HG03135 (cell line): ENCODE results near the gene ANXA2.

Source experiments
- ATAC-seq: cut with Tn5 transposase; IDR thresholded peaks from one replicate; pipeline ENCODE4 v1.9.1; 2021; ENCODE audit warnings: mild to moderate bottlenecking, moderate library complexity; ENCODE audit not compliant: unreplicated experiment

The ANXA2 gene

DNA sequence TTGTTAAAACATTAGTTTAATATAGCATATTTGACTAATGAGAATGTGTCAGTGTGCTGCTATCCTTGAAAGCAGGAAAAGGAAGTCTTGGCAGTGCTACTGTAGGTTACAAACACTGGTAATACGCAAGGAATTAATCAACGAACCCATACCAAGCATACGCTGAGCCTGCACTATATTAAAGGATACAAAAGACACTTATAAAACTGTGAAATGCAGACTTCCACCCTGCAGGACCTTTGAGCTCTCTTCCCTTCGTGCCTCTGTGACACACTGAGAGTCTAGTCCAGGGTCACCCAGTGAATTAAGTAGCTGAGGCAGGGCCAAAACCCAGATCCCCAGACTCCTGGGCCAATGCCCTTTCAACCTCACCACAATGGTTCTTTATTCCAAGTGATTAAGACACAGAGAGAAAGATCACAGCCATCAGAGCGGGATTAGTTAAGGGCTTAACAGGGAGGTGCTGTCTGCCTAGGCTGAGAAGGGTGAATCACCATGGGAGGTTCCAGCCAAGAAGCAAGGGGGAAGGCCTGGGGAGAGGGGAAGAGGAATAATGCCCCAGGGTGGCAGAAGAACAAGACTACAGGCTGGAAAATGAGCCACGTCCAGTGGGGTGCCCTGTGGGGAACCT is 6.8 kb downstream of the ANXA2 start:
- no peak for ATAC-seq

DNA sequence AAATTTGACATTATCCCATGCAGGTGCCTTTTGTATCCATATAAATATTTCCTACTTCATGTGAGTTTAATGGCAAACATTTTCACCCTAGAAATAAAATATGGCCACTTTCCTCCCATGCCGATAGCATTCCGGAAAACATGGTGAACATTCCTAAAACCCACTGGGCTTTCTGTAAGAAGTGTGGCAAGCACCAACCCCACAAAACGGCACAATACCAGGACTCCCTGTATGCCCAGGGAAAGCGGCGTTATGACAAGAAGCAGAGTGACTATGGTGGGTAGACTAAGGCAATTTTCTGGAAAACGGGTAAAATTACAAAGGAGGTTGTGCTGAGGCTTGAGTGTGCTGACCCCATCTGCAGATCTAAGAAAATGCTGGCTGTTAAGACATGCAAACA is 7.6 kb downstream of the ANXA2 start:
- ATAC-seq: no peak

DNA sequence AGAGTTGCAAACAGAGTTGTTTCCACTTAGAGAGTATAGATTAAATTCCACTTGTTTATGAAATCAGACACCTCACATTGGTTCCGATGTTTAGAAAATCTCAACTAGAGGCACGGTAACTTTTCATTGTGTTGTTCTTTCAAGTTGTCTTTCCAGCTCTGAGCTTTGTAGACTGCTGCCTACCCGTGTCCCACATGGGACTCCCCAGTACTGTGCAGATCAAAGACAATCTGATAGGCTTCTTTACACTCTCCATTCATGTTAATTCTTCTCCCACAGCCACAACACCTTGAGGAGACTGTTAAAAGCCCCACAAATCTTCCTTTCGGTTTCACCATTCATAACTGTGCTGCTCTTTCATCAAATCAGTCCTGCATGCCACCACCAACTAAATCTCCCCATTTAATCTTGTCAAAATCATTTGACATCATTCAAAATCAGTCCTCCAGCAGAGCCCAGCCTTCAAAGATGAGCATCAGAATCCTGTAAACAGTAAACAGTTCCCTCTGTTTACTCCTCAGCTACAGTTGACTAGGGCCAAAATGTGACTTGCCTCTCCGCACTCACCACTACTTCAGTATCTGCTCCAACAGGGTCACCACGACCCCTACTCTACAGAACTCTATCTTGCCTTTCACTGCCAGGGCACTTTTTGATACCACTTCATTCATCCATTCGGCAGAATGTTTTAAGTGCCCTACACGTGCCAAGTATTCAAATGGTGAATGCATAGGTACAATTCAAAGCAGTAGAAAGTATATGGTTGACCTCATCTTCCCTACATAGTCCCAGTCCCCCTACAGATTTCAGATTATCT is 8.3 kb downstream of the ANXA2 start:
- ATAC-seq: no peak

DNA sequence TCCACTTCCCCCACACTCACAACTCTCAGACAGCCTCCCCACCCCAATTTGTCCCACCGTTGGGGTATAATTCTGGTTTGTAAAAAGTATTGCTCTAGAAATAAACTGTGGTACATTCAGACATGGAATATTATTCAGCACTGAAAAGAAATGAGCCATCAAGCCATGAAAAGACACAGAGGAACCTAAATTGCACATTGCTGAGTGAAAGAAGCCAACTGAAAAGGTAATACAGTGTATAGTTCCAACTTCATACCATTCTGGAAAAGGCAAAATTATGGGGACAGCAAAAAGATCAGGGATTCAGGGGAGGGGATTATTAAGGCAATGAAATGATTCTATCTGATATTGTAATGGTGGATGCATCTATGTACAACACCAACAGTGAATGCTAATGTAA is 10.5 kb downstream of the ANXA2 start:
- ATAC-seq: no peak

DNA sequence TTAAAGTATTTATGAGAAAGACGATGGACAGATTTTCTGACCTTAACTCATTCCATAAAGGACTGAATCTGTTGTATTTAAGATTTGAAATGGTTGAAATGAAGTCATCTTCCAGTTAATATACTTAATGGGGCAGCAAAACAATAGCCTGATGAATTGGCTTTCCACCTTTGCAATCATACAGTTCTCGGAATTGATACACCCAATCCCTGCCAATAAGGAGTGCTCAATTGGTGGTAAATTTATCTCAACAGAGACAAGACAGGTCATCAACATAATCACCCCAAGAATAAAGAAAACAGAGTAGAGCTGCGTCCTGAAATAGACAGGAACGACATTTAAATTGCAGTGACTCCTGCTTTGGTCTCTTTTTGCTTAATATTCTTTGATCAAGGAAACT is 11.2 kb downstream of the ANXA2 start:
- no peak for ATAC-seq

DNA sequence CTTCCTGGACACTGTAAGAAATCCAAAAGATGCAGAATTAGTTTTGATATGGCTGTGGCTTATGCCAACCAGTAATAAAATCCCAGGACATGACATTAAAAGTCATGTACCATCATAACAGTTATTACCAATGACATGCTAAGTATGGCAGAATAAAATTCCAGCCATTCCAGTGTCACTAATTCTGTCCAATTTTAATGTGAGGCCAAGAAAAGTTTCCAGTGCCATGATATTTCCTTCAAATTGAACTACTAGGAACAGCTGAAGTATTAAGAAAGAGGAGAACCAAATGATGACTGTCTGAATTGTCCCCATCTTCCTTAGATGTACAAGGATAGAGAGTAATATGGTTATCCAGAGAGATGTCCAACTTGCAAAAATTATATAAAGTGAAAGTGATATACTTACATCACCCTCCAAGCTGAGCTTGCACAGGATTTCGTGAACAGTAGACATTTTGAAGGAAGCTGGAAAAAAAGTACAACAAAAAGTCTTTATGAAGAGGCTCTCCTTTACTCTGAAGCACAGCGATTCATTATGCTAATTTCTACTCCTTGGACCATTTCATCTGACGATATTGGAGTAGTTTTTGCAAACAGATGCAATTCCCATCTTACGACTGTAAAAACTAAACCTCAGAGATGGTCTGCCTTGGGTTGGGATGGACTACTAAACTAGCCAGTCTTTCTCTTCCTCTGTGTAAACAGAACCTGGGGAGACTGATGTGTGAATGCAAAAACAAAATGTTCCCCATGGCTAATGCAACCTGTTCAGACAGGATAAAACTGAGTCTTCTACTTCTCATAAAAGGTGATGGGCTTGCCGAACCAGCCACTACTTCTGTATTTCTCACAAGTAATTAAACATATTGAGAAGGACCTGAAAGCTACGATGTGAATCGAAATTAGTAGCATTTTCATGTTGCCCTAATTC is 11.9 kb downstream of the ANXA2 start:
- ATAC-seq: no peak

DNA sequence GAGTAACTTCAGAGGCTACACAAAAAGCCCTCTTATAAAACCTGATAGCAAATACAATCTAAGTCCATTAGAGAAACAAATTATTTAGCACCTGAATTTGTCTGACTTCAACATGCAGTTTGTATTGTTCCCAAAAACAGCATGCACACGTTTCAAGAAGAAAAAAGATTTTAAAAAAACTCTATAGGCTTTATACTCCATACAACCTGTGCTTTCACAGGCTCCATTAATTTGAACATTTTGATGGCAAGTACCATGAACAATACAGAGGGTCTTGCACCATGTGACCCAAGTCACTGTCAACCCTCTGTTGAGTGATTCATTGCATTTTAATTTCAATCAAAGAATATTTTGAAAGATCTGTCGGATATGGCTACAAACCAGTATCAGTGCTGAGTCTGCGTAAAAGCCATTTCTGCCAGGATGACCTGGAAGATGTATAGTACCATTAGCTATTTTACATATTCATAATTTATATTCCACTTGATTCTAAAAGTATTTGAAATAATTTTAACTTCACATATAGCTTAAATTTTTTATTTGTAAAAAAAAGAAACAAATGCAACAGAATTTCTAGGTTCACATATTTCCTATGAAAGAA is 13.2 kb downstream of the ANXA2 start:
- ATAC-seq: no peak

DNA sequence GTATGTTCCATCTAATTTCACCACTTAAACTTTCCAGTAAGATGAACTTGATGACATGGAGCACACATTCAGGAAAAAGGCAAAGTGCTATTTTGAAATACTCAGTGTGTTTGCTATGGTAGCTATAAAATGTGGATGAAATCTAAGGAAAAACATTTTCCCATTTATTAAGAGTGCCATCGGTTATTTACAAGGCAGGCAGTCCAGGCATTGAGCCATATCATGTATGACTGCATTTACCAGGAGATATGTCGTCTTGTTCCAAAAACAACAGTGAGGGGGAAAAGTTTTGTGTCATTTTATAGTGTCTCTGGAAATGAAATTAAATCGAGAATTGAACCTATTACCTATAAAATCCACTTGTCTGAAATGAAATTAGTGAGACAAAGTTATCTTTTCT is 13.7 kb downstream of the ANXA2 start:
- no peak for ATAC-seq

DNA sequence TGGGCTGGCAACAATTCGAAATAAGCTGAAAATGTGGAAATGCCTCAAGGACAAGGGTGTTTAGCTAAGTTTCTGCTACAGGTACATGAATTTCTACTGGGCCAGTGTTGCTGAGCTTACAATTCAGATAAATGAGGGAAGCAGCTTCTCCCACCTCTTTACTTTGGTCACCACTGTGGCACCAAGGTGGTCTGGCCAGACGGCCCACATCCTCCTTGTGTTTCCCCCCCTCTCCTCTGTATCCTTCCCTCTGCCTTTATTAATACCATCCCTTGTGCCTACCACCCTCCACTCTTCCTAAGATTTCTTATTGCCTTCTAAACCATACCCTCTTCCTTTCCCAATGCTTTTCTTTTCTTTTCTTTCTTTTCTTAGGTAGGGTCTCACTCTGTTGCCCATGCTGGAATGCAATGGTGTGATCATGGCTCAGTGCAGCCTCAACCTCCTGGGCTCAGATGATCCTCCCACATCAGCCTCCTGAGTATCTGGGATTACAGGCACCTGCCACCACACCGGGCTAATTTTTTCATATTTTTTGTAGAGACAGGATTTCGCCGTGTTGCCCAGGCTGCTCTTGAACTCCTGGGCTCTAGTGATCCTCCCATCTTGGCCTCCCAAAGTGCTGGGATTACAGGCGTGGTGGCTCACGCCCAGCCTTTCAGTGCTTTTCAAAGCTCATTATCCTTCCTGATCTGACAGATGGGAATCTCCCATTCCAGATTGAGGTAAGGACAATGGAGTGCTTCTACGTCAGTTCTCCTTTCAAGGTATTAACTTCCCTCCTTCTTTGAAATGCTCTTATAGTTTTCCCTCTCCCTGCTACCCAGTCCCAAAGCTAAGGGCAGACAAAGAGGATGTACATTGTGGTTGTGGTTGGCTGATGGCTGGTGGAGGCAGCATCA is 14.8 kb downstream of the ANXA2 start:
- no peak for ATAC-seq

DNA sequence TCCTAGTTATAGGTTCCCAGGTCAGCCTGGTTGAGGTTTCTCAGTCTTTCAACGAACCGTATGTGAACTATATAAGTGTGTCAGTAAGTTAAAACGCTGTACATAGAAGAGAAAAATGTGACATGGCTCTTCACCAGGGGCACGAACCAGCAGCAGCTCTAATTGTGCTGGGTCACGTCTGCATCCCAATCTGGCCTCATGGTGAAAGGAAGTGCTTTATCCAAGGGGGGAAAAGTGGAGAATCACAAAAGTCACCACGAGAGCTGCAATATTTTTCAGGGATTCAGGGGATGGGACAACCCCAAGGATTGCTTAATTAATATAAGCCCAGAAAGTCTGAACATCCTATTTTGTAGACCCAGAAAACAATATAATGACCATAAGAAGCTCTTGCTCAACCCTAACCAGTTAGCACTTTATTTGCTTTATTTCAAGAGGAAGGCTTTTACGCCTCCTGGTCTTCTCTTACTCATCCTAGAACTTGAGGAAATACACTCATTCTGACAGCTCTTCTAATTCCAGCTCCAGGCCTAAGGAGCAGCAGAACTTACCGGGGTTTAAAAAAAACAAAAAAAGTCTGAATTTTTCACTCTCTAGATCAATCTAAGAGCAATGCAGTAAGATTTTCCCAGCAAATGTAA is 16.5 kb downstream of the ANXA2 start:
- no peak for ATAC-seq

DNA sequence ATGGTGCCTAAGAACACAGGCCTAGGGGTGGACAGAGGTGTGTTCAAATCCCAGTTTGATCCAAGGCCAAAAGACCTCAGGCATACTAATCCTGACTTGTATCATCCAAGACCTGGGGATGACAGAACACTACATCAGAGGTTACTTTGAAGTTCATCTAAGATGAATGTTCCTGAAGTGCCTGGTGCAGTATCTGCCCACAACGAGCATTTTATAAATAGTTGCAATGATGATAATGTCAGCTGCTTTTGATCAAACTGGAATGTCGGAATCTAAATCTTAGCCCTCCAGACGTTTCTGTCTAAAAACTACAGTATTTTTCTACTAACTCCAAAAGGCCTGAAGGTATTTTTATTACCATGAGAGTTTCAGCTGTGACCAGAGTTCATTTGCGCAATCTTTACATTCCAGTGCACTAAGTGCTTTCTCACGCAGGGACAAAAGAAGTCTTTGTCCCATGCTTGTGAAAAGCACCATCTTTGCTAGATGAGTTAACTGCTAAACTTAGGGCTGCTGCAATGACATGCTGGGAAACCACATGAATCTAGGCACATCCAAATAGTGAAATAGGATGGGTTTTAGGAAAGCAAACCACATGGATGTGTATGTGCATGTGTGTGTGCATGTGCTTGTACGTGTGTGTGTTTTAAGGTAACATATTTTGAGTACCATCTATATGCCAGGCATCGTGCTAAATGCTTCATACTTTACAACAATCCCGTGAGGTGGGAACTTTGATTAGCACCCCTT is 18.1 kb downstream of the ANXA2 start:
- ATAC-seq: no peak

DNA sequence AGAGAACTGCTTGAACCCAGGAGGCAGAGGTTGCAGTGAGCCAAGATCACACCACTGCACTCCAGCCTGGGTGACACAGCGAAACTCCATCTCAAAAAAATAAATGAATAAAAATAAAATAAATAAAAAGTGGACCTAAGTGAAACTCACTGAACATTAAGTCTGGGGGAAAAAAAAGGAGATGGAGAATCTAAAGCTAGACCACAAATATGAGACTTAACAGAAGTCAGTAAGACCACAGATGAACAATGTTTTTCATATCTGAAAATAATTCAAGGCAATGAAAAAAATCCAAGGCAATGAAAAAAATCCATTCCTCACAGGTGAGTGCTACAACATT is 18.6 kb downstream of the ANXA2 start:
- no peak for ATAC-seq

DNA sequence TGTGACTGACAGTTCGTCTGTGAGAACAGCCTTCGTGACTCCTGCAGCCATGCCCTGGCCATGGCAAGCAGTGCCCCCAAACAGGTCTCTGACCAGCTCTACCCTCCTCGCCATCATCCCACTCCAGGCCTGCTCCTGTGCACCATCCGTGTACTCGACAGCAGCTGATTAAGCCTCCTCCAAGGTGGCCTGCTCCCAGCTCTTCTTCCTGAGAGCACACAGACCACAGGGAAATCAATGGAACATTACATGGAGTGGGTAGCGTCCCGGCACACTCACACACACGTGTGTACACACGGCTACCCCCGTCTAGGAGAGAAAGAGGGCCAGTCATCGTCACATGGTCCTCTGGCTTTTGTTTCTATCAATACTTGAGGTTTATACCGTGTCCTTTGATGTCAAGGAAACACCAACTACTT is 21.1 kb downstream of the ANXA2 start:
- ATAC-seq: no peak

DNA sequence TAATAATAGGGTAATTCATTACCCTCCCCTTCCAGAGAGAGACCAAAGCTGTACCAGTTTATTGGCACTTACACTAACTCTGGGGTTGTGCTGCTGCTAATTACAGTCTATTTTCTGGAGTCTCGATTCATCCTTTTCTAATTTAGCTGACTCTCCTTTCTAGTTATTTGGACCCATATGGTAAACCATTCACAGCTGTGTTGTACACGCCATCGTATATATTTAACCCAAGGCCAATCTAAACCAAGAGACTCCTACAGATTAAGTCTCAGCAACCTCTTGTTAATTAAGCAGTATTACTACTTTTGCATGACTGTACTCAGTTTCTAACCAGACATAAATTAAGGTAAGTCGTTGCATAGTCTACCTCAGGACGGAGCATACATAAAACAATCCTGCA is 22.5 kb downstream of the ANXA2 start:
- ATAC-seq: no peak

DNA sequence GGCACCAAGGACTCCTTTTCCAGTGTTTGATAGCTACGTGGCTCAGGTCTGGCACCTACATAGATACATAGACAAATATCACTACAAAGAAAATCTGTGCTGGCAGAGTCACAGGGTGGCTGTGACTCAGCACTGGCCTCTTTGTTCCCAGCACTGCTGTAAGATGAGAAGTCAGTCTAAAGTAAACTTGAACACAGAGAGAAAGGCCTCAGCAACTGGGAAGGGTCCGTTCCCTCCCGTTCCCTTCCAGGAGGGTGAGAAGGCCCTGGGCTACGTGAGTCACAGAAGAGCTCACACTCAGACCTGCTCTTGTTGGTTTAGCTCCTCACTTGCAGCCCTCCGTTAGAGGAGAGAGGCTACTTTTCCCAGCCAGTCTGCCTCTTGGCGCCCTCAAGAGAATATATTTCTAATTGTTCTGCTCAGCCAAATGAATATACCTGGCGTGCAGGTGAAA is 23.1 kb downstream of the ANXA2 start:
- no peak for ATAC-seq

DNA sequence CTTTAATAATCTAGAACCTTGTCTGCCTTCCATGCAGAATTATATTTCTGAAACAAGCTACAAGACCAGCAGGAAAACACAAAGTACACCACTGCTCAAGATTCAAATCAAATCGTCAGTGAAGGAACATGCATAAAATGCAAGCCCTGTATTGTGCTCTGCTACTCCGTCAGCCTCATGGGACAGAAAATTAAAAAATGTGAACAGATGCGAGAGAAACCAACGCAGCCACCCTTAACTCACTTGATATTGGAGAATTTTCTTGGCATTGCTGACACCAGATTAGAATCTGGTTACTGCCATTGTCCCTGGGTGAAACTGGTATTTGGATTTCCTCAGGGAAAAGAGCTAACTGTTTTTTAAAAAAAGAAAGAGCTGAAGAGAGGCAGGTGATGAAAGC is 23.6 kb downstream of the ANXA2 start:
- ATAC-seq: no peak

DNA sequence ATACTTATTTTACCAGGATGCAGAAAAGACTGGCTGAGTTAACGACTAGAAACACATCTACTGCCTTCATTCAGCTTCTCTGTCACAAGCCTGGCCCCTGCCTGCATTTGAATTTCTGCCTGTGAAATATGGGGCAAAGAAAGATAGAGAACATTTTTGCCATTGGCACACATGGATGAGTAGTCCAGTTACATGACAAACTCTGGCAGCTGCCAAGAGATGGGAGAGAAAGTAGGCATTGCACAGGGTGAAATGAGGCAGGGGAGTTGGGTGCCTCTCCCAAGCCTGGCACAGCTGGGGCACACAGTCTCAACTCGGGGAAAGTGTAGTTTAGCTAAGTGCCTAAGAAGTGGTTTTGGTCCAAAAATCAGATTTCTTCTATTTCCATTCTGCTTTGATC is 24.0 kb downstream of the ANXA2 start:
- ATAC-seq: no peak

DNA sequence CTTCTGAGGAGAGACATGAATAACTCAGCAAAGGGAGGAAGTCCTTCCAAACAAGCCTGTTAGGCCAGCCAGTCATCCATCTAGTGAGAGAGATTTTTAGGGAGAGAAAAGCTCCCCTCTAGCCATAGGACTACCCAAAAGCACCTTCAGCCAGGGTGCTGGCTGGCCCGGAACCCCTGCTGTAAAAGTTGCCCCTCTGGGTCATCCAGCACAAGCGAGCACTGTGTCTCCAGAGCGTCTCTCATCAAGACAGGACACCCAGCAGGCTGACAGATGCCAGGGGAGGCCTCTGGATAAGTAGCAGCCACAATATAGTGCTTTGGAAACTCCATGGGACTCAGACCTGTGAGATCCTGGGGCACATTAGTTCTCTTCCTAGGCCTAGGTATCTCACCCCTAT is 24.5 kb downstream of the ANXA2 start:
- ATAC-seq: no peak

DNA sequence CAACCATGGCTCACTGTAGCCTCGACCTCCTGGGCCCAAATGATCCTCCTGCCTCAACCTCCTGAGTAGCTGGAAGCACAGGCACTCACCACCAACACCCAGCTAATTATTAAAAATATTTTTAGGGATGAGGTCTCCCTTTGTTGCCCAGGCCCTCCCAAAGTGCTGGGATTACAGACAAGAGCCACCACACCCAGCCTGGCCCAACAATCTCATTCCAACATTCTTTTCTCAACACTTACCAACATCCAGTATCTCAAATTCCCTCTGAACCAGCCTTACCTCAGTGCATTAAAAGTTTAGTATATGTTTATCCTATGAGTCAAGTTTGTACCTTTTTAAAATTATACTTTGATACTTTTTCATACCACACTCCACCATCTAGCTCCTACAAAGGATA is 25.0 kb downstream of the ANXA2 start:
- ATAC-seq: no peak
